HEK293 (cell line): Measurements from ENCODE around the gene HLA-G.

Experiments
- ATF2 ChIP-seq: fragments of 450-650 bp; formaldehyde crosslinking; IDR thresholded peaks from 2 replicates; pipeline ENCODE4 v1.5.1; 2016; ENCODE audit warnings: missing biosample characterization, missing genetic modification characterization, low read depth
- CTCF ChIP-seq: fragments of 450-650 bp; formaldehyde crosslinking; IDR thresholded peaks from 2 replicates; pipeline ENCODE4 v1.5.1; 2016; ENCODE audit warnings: missing biosample characterization, missing genetic modification characterization
- PRDM10 ChIP-seq: fragments of 450-650 bp; formaldehyde crosslinking; IDR thresholded peaks from 2 replicates; pipeline ENCODE4 v1.5.1; 2016; ENCODE audit warnings: missing biosample characterization, missing genetic modification characterization
- SETDB1 ChIP-seq: IDR thresholded peaks from one replicate; pipeline ENCODE4 v1.6.1; 2017; ENCODE audit warnings: mild to moderate bottlenecking, low read length, moderate library complexity, mixed read lengths; ENCODE audit not compliant: insufficient read length
- YY1 ChIP-seq: fragments of 450-650 bp; formaldehyde crosslinking; IDR thresholded peaks from 2 replicates; pipeline ENCODE4 v1.5.1; 2018; ENCODE audit warnings: missing biosample characterization, missing genetic modification characterization
- YY2 ChIP-seq: fragments of 450-650 bp; formaldehyde crosslinking; IDR thresholded peaks from 2 replicates; pipeline ENCODE4 v1.5.1; 2016; ENCODE audit warnings: missing biosample characterization, missing genetic modification characterization
- ZNF530 ChIP-seq: fragments of 450-650 bp; formaldehyde crosslinking; IDR thresholded peaks from 2 replicates; pipeline ENCODE4 v1.5.1; 2016; ENCODE audit warnings: low read depth, missing biosample characterization, missing genetic modification characterization
- ZNF645 ChIP-seq: fragments of 450-650 bp; formaldehyde crosslinking; IDR thresholded peaks from 2 replicates; pipeline ENCODE4; 2016; ENCODE audit warnings: missing biosample characterization, missing genetic modification characterization
- TF ChIP-seq, protein P1 (sequence below): fragments of 450-650 bp; formaldehyde crosslinking; IDR thresholded peaks from 2 replicates; pipeline ENCODE4 v1.5.1; 2016; ENCODE audit warnings: missing biosample characterization, missing genetic modification characterization

DNA sequence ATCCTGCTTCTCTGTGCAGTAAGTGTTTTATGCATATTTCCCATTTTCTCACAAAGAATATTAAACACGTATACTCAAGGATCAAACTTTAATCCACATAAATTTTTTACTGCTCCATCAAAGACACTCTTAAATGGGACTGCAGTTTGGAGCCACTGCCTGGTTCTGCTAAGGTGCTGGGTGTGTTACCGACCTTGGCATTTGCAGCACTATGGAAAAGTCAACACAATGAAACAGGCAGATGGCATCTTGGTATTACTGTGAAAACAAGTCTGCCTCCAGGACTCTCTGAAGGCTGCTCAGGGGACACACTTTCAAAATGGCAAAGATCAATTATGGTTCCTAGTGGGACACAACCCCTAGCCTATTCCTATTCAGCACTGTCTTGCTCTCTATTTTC is 17.3 kb upstream of the HLA-G start:
- no peak for TF ChIP-seq ATF2 (tag by site-specific recombination)
- no peak for TF ChIP-seq CTCF
- TF ChIP-seq, protein P1, sequence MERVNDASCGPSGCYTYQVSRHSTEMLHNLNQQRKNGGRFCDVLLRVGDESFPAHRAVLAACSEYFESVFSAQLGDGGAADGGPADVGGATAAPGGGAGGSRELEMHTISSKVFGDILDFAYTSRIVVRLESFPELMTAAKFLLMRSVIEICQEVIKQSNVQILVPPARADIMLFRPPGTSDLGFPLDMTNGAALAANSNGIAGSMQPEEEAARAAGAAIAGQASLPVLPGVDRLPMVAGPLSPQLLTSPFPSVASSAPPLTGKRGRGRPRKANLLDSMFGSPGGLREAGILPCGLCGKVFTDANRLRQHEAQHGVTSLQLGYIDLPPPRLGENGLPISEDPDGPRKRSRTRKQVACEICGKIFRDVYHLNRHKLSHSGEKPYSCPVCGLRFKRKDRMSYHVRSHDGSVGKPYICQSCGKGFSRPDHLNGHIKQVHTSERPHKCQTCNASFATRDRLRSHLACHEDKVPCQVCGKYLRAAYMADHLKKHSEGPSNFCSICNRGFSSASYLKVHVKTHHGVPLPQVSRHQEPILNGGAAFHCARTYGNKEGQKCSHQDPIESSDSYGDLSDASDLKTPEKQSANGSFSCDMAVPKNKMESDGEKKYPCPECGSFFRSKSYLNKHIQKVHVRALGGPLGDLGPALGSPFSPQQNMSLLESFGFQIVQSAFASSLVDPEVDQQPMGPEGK (tag by site-specific recombination), result no peak
- no peak for TF ChIP-seq SETDB1
- no peak for TF ChIP-seq ZNF645
- no peak for TF ChIP-seq ZNF530 (tag by site-specific recombination)
- TF ChIP-seq YY2 (tag by site-specific recombination), result no peak
- TF ChIP-seq PRDM10 (tag by site-specific recombination), result no peak
- TF ChIP-seq YY1 (tag by site-specific recombination), result no peak
